Measurements from ENCODE around the gene HSPA1A.

The HSPA1A gene

GRCh38 chr6:31815025-31815838 lies at the start of gene HSPA1A, which contains the start of gene HSPA1L:
Gene HSPA1A (plus strand): TSS chr6:31815543. CDS start chr6:31815757, 214 bp downstream.
Gene HSPA1L (minus strand): TSS chr6:31815283. CDS start chr6:31811972, 3,311 bp downstream.
- peak in 1 of 3 donors; percentile 51 for DNase-seq (ENCODE audit: low read depth in 3 of 3)

GRCh38 chr6:31765559-31765909 lies 49.8 kb upstream of the HSPA1A start:
- DNase-seq (ENCODE audit: low read depth in 3 of 3), result no peak

- DNase-seq (ENCODE audit: low read depth in 3 of 3), result no peak
These were observed 49.2 kb upstream of the HSPA1A start for GRCh38 chr6:31765910-31766794.

- no peak for DNase-seq (ENCODE audit: low read depth in 3 of 3)
These were observed 48.2 kb upstream of the HSPA1A start for GRCh38 chr6:31767096-31767645.

GRCh38 chr6:31768363-31769257 lies 46.7 kb upstream of the HSPA1A start:
- DNase-seq (ENCODE audit: low read depth in 3 of 3), result no peak

GRCh38 chr6:31769684-31770371 lies 45.5 kb upstream of the HSPA1A start:
- peak; percentile 73 to 80 (median 77) for DNase-seq (ENCODE audit: low read depth in 3 of 3)

GRCh38 chr6:31770860-31771259 lies 44.5 kb upstream of the HSPA1A start:
- DNase-seq (ENCODE audit: low read depth in 3 of 3), result no peak

- no peak for DNase-seq (ENCODE audit: low read depth in 3 of 3)
These were observed 43.4 kb upstream of the HSPA1A start for GRCh38 chr6:31771992-31772358.

- no peak for DNase-seq (ENCODE audit: low read depth in 3 of 3)
These were observed 40.2 kb upstream of the HSPA1A start for GRCh38 chr6:31775184-31775583.

- no peak for DNase-seq (ENCODE audit: low read depth in 3 of 3)
These were observed 39.5 kb upstream of the HSPA1A start for GRCh38 chr6:31775633-31776484.

- no peak for DNase-seq (ENCODE audit: low read depth in 3 of 3)
These were observed 38.8 kb upstream of the HSPA1A start for GRCh38 chr6:31776485-31776988.

- peak; percentile 60 to 74 (median 71) for DNase-seq (ENCODE audit: low read depth in 3 of 3)
These were observed 38.2 kb upstream of the HSPA1A start, which contains the start of gene VWA7 for GRCh38 chr6:31776989-31777666. Gene VWA7 (minus strand): TSS chr6:31777328. CDS start chr6:31776779, 549 bp downstream.

- no peak for DNase-seq (ENCODE audit: low read depth in 3 of 3)
These were observed 37.7 kb upstream of the HSPA1A start for GRCh38 chr6:31777667-31778050.

GRCh38 chr6:31778193-31778592 lies 37.1 kb upstream of the HSPA1A start:
- DNase-seq (ENCODE audit: low read depth in 3 of 3), result no peak

- no peak for DNase-seq (ENCODE audit: low read depth in 3 of 3)
These were observed 36.1 kb upstream of the HSPA1A start for GRCh38 chr6:31778999-31779885.

GRCh38 chr6:31779908-31780307 lies 35.4 kb upstream of the HSPA1A start:
- no peak for DNase-seq (ENCODE audit: low read depth in 3 of 3)

- DNase-seq (ENCODE audit: low read depth in 3 of 3), result no peak
These were observed 34.7 kb upstream of the HSPA1A start for GRCh38 chr6:31780507-31781243.

All from stimulated activated CD4-positive, alpha-beta T cell treated with anti-CD3 and anti-CD28 coated beads, TNF-alpha, amount 100 ng/mL, for 48 hours (primary cell).